PC-3 (cell line): Measurements from ENCODE around the gene TOM1L2. TPM values are rescaled to one million over a fixed set of nuclear protein-coding genes. Genes with fewer than 3 reads are reported as not detected.

Experiments
- ATAC-seq: fragments of 200-7000 bp; cut with Tn5 transposase; 2 replicates; pipeline ENCODE4 v1.9.1; 2020; ENCODE audit warnings: mild to moderate bottlenecking, moderate library complexity
- BruUV-seq: library from RNA; stranded (reverse); fragments of 400-500 nt; replicated peaks from 2 replicates; lab custom pipeline; 2021; lab: Mats Ljungman, UMichigan
- CTCF ChIA-PET: fragments of 300-600 bp; sonication (Branson Sonifier 250); formaldehyde crosslinking; loops from one replicate; lab custom pipeline; 2022; ENCODE audit warnings: antibody characterized with exemption; lab: Charles Lee
- POLR2A ChIA-PET: fragments of 300-600 bp; sonication (Branson Sonifier 250); formaldehyde crosslinking; loops from one replicate; lab custom pipeline; 2022; ENCODE audit warnings: antibody characterized with exemption; ENCODE audit not compliant: unreplicated experiment; lab: Charles Lee
- DNase-seq: peaks from one replicate; pipeline ENCODE4 v3.0.0-alpha.2; 2015
- H2AFZ ChIP-seq: fragments of 300-600 bp; sonication (generic); 2 replicates; pipeline ENCODE4 v1.6.0; 2016; ENCODE audit warnings: antibody characterized with exemption, low read length
- H3F3A ChIP-seq: fragments of 300-600 bp; sonication (generic); one replicate; pipeline ENCODE4 v1.6.0; 2017; ENCODE audit warnings: antibody characterized with exemption, low read length, control low read depth, mild to moderate bottlenecking; ENCODE audit not compliant: unreplicated experiment
- H3K27ac ChIP-seq: fragments of 300-600 bp; sonication (generic); 2 replicates; pipeline ENCODE4 v1.5.1; 2016; ENCODE audit warnings: mild to moderate bottlenecking, low read length
- H3K27me3 ChIP-seq: fragments of 300-600 bp; sonication (generic); 2 replicates; pipeline ENCODE4 v1.6.1; 2016; ENCODE audit warnings: low read length, mixed read lengths
- H3K36me3 ChIP-seq: fragments of 300-600 bp; sonication (generic); 2 replicates; pipeline ENCODE4 v1.6.1; 2016; ENCODE audit warnings: low read depth, mixed run types, low read length, mixed read lengths
- H3K4me1 ChIP-seq: fragments of 300-600 bp; sonication (generic); 2 replicates; pipeline ENCODE4 v1.5.1; 2016; ENCODE audit warnings: low read length; ENCODE audit not compliant: insufficient read depth
- H3K4me2 ChIP-seq: fragments of 300-600 bp; sonication (generic); 2 replicates; pipeline ENCODE4 v1.6.0; 2016; ENCODE audit warnings: low read length
- H3K4me3 ChIP-seq: fragments of 300-600 bp; sonication (generic); 2 replicates; pipeline ENCODE4 v1.5.1; 2016; ENCODE audit warnings: mild to moderate bottlenecking, low read length, mixed read lengths
- H3K79me2 ChIP-seq: fragments of 300-600 bp; sonication (generic); 2 replicates; pipeline ENCODE4 v1.6.1; 2017; ENCODE audit warnings: low read length, mixed read lengths
- H3K9ac ChIP-seq: fragments of 300-600 bp; sonication (generic); 2 replicates; pipeline ENCODE4 v1.6.0; 2016; ENCODE audit warnings: mild to moderate bottlenecking, low read length
- H3K9me2 ChIP-seq: fragments of 300-600 bp; sonication (generic); replicated peaks from 2 replicates; pipeline ENCODE4 v1.6.1; 2016; ENCODE audit warnings: mixed run types, low read length, mixed read lengths
- H3K9me3 ChIP-seq: fragments of 300-600 bp; sonication (generic); 2 replicates; pipeline ENCODE4 v1.6.1; 2016; ENCODE audit warnings: low read length, mixed read lengths
- H4K20me1 ChIP-seq: fragments of 300-600 bp; sonication (generic); 2 replicates; pipeline ENCODE4 v1.6.1; 2016; ENCODE audit warnings: low read length, mixed read lengths
- CTCF ChIP-seq: fragments of 300-600 bp; sonication (generic); conservative IDR thresholded peaks from 2 replicates; pipeline ENCODE4 v1.5.1; 2017; ENCODE audit warnings: antibody characterized with exemption, low read depth, mild to moderate bottlenecking, low read length
- EZH2 ChIP-seq: fragments of 300-600 bp; sonication (generic); IDR thresholded peaks from one replicate; pipeline ENCODE4 v1.6.1; 2017; ENCODE audit warnings: antibody characterized with exemption, mild to moderate bottlenecking, low read length; ENCODE audit not compliant: unreplicated experiment
- EZH2phosphoT487 ChIP-seq: fragments of 300-600 bp; sonication (generic); IDR thresholded peaks from 2 replicates; pipeline ENCODE4 v1.6.1; 2018; ENCODE audit warnings: mild to moderate bottlenecking, antibody characterized with exemption, low read length, borderline replicate concordance
- intact Hi-C: fragments of 100-400 bp; cut with micrococcal nuclease; formaldehyde crosslinking; loops from 2 replicates; pipeline ENCODE4 v1.9.0; 2023
- total RNA-seq: library from RNA; depleted of rRNA; stranded (reverse); fragments of >200 nt; gene quantifications from 2 replicates; pipeline ENCODE4 v1.2.3, GENCODE V29; 2014

TOM1L2 gene
- total RNA-seq, 1 experiment from 2014 or later = 53.3 TPM

DNA sequence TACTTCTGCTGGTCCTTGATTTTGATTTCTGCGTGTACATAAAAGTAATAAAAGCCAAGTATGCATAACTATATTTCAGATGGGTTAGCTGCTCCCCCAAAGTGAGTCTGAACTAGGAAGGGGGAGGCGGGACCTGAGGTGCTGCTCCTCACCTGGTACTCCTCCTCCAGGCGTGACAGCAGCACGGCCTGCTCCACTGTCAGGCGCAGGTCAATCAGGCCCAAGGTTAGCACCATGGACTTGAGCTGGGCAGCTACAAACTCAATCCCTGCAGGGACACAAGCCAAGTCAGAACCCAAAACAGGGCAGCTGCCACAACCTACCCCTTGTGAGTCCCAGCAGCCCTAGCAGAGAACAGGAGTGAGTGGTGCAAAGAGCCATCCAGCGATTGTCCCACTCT lies 48.8 kb upstream of the TOM1L2 start:
- no peaks in the 10 kb centered on the region for H3K9me3 ChIP-seq
- intact Hi-C loops = no loop called here
- no peak overlapping the region for H2AFZ ChIP-seq
- CTCF ChIA-PET = no interaction called here
- BruUV-seq = no TSS peak
- H3K4me2 ChIP-seq = no peak overlapping the region
- no peaks in the 10 kb centered on the region for H3K9me2 ChIP-seq
- no peaks in the 10 kb centered on the region for H3K27me3 ChIP-seq
- H3F3A ChIP-seq = no peaks in the 10 kb centered on the region
- no peaks in the 10 kb centered on the region for H4K20me1 ChIP-seq
- H3K79me2 ChIP-seq = no peaks in the 10 kb centered on the region
- peaks cover 8% of the 10 kb centered on the region for H3K36me3 ChIP-seq
- peaks cover 8% of the 10 kb centered on the region for H3K4me1 ChIP-seq
- no peak for ATAC-seq
- H3K4me3 ChIP-seq = no peak overlapping the region
- no peak for DNase-seq
- H3K27ac ChIP-seq = no peak overlapping the region
- POLR2A ChIA-PET = no interaction called here
- H3K9ac ChIP-seq = no peak overlapping the region
- no peak for TF ChIP-seq EZH2phosphoT487
- TF ChIP-seq EZH2 = no peak
- TF ChIP-seq CTCF = no peak

DNA sequence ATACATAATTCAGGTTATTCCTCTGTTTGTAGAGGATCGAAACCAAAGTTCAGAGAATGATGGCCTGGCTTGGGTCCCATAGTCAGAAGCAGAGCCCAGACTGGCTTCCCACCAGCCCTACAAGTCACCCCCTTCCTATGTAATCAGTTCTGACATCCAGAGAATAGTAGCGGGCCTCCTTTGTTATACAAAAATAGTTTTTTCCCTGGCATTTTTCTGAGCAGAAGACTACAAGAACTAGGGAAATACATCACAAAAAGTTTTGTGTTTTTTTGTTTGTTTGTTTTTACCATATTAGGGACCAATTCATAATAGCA lies 47.6 kb upstream of the TOM1L2 start:
- DNase-seq = no peak
- intact Hi-C loops = no loop called here
- Histone ChIP-seq H3K79me2 (no peaks in the 10 kb centered on the region), H4K20me1 (no peaks in the 10 kb centered on the region), H3K9me3 (no peaks in the 10 kb centered on the region), H3K4me1 (no peaks in the 10 kb centered on the region), H3K4me2 (no peak overlapping the region), H3K27ac (no peak overlapping the region), H3K4me3 (no peak overlapping the region), H3K36me3 (peaks cover 9% of the 10 kb centered on the region), H3K9ac (no peak overlapping the region), H3F3A (no peaks in the 10 kb centered on the region), H3K9me2 (no peaks in the 10 kb centered on the region), H2AFZ (no peak overlapping the region), H3K27me3 (no peaks in the 10 kb centered on the region)
- ChIA-PET CTCF (no interaction called here), POLR2A (no interaction called here)
- ATAC-seq = no peak
- BruUV-seq = no TSS peak
- TF ChIP-seq EZH2phosphoT487 (no peak), CTCF (no peak), EZH2 (no peak)

DNA sequence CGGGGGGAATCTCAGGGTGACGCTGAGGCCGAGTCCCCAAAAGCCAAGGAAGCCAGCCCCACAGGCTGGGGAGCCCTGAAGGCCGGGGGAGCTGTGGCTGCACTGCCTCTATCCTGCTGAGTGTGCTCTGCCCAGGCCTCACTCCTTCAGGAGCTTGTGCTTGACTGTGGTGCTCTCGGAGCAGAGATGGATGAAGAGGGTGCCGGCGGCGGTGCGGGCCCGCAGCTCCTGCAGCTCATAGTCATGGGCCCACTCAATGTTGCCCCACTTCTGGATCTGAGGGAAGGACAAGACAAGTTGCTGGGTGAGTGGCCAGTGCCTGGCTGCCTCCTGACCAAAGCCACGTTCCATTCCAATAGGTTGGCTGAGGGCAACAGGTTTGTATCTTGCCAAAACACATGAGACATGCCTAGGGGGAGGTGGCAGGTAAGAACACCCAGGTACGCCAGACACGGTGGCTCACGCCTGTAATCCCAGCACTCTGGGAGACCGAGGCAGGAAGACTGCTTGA lies 46.3 kb upstream of the TOM1L2 start:
- no TSS peak for BruUV-seq
- Histone ChIP-seq H3K9me3 (no peaks in the 10 kb centered on the region), H3K4me2 (no peak overlapping the region), H3K9me2 (no peaks in the 10 kb centered on the region), H3K4me1 (no peaks in the 10 kb centered on the region), H3K27me3 (no peaks in the 10 kb centered on the region), H4K20me1 (no peaks in the 10 kb centered on the region), H3K27ac (no peak overlapping the region), H3K9ac (no peak overlapping the region), H3F3A (no peaks in the 10 kb centered on the region), H3K4me3 (no peak overlapping the region), H3K79me2 (no peaks in the 10 kb centered on the region), H3K36me3 (peaks cover 9% of the 10 kb centered on the region; the same call in 1 of the 2 replicates), H2AFZ (no peak overlapping the region)
- POLR2A ChIA-PET = no interaction called here
- CTCF ChIA-PET = no interaction called here
- DNase-seq = no peak
- TF ChIP-seq EZH2phosphoT487 (no peak), EZH2 (no peak), CTCF (no peak)
- ATAC-seq = no peak
- intact Hi-C loops = no loop called here
